Stimulated activated CD8-positive, alpha-beta memory T cell treated with anti-CD3 and anti-CD28 coated beads, Interleukin-12 subunit alpha, Interleukin-12 subunit beta, amount 100 ng/mL, for 4 hours (primary cell): Measurements from ENCODE around the gene TXNL1.
"Not testable (repeated sequence)": the region's sequence is repeated elsewhere in the genome, so short reads cannot be mapped to it uniquely, and the experiment has no call there.

Experiments
- DNase-seq: peaks from one replicate; pipeline ENCODE4 v3.0.0-alpha.2; 2020; ENCODE audit warnings: low read depth

The TXNL1 gene

GRCh38 chr18:56638232-56639103 lies at the start of gene TXNL1:
TSS of gene TXNL1 (minus strand) at chr18:56638592. CDS start at chr18:56638440, 152 bp downstream.
- DNase-seq, result peak; percentile 99

GRCh38 chr18:56684277-56684676 lies 45.9 kb upstream of the TXNL1 start:
- DNase-seq, result no peak

- DNase-seq, result no peak
Observed at GRCh38 chr18:56678836-56679565, 40.6 kb upstream of the TXNL1 start.

DNA sequence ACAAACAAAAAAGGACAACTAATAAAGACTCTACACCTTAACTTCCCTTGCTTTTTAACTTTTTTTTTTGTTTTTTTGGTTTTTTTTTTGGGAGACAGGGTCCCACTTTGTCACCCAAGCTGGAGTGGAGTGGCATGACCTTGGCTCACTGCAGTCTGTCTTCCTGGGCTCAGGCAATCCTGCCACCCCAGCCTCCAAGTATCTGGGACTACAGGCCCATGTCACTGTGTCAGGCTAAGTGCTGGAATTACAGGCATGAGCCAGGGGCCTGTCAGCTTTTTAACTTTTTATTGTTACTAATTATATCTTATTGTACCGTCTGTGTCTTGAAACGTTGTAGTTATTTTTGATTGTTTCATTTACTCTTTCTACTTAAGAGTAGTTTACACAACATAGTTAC lies 38.2 kb upstream of the TXNL1 start:
- DNase-seq, result no peak

DNA sequence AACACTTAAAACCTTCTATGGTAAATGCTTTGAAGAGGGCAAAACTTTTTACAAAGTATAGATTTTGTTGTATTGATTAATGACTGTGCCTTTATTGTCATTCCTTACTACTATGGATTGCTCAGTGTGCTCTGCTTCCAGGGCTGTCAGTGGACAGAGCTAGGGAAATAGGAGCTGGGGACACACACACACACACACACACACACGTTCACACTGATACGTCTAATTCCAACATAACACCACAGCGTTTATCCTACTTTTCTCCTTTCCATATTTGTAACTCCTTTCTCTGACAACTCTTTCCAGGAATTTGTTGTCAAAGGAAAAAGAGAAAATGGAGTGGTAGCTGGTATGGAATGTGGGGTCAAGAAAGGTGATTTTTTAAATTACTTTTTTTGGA lies 34.6 kb upstream of the TXNL1 start:
- no peak for DNase-seq

- no peak for DNase-seq
Observed at GRCh38 chr18:56672391-56672790, 34.0 kb upstream of the TXNL1 start.

DNA sequence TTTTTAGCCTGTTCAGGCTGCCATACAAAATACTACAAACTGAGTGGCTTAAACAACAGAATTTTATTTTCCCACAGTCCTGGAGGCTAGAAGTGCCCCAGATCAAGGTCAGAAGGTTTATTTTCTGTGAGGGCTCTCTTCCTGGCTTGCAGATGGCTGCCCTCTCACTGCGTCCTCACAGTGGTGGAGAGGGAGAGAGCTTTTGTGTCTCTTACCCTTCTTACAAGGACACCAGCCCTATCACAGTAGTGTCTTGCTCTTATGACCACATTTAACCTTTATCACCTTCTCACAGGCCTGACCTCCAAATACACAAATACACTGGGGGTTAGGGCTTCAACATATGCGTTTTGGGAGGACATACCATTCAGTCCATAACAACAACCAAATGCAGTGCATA lies 24.5 kb upstream of the TXNL1 start:
- no peak for DNase-seq

- no peak for DNase-seq
Observed at GRCh38 chr18:56662502-56662901, 24.1 kb upstream of the TXNL1 start.

DNA sequence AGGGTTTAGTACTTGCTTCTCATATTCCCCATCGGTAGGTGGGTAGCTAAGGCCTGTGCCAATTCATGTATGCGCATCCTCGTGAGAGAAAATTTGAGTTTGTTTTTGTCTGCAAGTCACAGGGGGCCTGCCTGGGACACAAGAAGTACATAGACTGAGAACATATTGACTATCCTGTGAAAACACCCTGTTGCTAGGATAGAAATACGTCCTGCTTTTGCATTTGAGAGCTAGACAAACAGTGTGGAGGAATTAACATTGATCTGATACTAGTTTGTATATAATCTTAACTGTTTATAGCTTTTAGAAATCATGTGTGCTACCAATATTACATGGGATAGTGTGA lies 23.6 kb upstream of the TXNL1 start:
- DNase-seq, result no peak

GRCh38 chr18:56661360-56662062 lies 23.1 kb upstream of the TXNL1 start:
- DNase-seq, result no peak

DNA sequence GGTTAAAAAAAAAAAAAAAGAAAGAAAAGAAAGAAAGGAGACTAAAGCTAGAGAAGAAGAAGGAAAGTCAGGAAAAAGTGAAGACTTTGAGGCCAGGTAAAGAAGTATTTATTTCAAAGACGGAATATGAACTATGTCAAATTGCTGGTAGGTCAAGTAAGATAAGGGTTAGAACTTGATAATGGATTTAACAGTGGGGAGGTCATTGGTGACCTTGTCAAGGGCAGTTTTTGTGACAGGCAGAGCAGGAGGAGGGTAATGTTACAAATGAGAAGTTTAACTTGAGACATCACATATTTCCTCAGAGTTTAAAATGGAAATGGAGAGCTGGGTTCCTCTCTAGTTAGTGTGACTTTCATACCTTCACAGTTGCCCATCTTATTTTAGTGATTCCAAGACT lies 22.3 kb upstream of the TXNL1 start:
- no peak for DNase-seq

DNA sequence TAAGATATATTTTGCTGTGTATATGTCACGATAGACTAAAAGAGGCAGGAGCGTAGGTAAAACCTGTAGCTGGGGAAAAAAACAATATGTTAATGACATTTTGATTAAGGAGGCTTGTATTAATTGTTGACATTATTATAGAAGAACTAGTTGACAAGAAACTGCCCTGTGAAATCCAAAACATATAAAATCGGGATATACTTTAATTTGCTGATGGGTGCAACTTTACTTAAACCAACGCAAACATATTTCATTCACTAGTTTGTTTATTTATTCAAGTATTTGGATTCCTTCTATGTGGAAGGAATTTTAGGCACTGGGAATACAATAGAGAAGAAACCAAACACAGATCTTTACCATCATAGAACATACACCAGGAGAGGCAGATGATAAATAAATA lies 20.7 kb upstream of the TXNL1 start:
- no peak for DNase-seq

DNA sequence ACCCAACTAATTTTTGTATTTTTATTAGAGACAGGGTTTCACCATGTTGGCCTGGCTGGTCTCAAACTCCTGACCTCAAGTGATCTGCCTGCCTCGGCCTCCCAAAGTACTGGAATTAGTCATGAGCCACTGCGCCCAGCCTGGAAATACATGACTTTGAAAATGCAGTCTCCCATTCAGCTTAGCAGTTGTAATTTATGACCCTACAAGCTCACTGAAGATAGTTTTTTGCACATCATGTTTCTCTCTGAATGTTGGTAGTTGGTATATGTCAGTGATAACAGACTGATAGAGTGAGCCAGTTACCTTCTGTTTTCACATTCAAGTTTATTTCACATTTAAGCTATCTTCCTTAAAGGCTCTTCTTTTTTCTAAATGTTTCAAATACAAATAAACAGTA lies 19.9 kb upstream of the TXNL1 start:
- no peak for DNase-seq

GRCh38 chr18:56654280-56654679 lies 15.9 kb upstream of the TXNL1 start:
- DNase-seq, result not testable (repeated sequence)

- no peak for DNase-seq
Observed at GRCh38 chr18:56652802-56653201, 14.4 kb upstream of the TXNL1 start.

DNA sequence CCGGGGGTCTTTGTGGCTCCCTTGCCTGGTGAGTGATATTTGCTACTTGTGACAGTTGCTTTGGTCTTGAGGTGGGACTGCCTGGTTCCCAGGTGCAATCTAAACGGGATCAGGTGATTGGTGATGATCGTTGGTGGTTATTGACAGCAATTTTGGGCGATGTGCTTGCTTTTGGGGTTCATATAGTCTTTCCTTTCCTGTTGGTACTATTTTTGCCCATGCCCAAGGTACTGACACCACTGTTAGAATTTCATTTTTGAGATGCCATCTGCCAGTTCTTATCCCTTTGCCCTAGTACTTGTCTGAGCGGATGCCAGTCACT lies 13.3 kb upstream of the TXNL1 start:
- DNase-seq, result no peak

GRCh38 chr18:56650944-56651770 lies 12.8 kb upstream of the TXNL1 start, which contains the start of gene WDR7:
TSS of gene WDR7 (plus strand) at chr18:56651359. CDS start at chr18:56672516, 21,157 bp downstream.
- DNase-seq, result peak; percentile 83

DNA sequence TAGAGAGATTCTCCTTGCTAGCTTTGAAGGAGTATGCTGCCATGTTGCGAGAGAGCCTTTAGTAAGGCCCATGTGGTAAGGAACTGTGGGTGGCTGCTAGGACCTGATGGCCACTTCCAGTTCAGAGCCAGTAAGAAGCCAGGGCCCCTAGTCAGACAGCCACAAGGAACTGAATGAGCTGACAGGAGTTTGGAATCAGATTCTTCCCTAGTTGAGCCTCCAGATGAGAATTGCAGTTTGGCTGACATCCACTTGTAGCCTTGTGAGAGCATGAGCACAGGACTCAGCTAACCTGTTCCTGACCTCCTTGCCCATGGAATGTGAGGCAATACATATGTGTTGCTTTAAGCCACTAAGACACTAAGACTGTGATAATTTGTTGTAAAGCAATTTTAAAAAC lies 11.6 kb upstream of the TXNL1 start:
- DNase-seq, result no peak

DNA sequence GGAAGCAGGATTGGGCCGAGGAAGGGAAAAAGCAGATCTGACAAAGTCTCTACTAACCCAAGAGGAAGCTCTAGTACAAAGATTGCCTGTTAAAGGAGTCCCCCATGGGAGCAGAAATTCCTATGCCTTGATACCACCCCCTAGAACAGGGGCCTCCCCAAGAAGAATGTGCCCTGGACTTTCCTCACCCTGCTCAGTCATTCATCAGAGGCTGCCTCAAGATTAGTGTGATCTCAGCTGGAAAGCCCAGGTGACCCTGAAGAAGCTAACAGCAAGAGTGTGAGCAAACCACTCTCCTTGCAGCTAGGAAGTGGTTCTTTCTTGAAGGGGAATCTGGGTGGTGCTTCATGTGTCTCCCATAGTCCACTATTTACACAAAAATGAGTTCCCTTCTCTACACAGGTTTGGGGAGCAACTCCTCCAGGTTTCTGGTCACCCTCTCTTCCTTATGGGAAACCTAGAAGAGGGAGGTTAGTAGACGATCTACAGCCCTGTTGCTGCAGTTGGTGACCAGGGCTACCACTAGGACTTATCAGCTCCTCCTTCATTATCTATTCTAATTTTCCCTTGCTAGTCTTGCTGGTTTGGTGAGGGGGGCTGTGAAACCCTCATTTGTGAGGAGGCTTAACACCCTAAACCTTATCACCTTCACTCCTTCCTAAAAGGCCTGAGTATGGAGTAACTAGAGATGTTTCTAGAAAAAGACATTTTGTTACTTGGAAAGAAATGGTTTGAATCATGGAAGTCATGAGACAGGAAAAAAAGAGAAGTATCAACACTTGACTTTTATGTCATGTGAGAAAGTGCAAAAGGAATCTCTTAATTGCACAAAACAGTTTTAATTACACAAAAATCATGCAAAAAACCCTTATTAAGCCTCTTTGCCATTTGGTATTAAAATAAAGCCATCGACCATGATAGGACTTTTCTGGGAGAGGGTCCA lies 9.8 kb upstream of the TXNL1 start:
- DNase-seq, result no peak

DNA sequence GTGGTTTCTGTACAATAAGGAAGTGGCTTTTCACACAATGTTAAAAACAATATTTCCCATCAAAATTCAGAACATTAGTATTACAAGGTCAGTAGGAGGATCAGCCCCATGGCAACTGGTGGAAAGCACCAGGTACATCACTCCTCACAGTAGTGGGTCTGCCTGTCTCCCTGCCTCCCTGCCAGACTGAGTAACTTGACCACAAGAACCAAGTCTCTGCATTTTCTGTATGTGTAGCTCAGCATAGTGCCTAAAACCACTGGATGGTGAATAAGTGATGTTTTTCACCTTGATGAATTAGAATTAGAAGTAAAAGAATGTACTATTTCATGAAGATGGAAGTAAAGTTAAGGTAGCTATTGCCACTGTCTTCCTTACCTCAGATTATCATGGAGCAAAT lies 8.7 kb upstream of the TXNL1 start:
- no peak for DNase-seq
